Measurements from ENCODE around the gene KIRREL3. TPM values are rescaled to one million over a fixed set of nuclear protein-coding genes. Genes with fewer than 3 reads are reported as not detected.

Gene KIRREL3
- total and polyA plus RNA-seq, 2 experiments from 2014 or later: 16.1 to 35.6 TPM

- Histone ChIP-seq H3K4me2 (ENCODE audit: unreplicated experiment) (no peak overlapping the region), H3K4me1 (ENCODE audit: insufficient read depth) (peaks cover 45% of the 10 kb centered on the region), H3K9me2 (ENCODE audit: insufficient read depth) (no peaks in the 10 kb centered on the region), H4K20me1 (ENCODE audit: insufficient read depth) (no peaks in the 10 kb centered on the region), H3K9me3 (ENCODE audit: low read depth) (no peaks in the 10 kb centered on the region), H3K9ac (no peak overlapping the region), H3K79me2 (ENCODE audit: insufficient read depth) (0 out of 2 replicates have a peak, but pooled peaks cover 8% of the 10 kb centered on the region), H3K27me3 (replicated peaks; ENCODE audit: insufficient read depth) (no peaks in the 10 kb centered on the region), H2AFZ (no peak overlapping the region), H3K4me3 (no peak overlapping the region), H3F3A (ENCODE audit: insufficient read depth) (peaks cover 37% of the 10 kb centered on the region), H3K27ac (no peak overlapping the region), H3K36me3 (ENCODE audit: low read depth) (no peaks in the 10 kb centered on the region)
- in situ Hi-C loops (cut with MboI): no loop called here
- no peak for DNase-seq
- WGBS, 2 experiments (ENCODE audit: low coverage in 1 of 2, low lambda C conversion rate in 2 of 2, missing lambda C conversion rate in 2 of 2): 73 to 78% methylated on average over 11 to 12 of the region's 12 CpGs
- TF ChIP-seq EZH2phosphoT487 (IDR thresholded peaks at IDR 0.05; ENCODE audit: insufficient read depth, low read depth) (no peak), EZH2 (IDR thresholded peaks at IDR 0.05; ENCODE audit: insufficient read depth, poor library complexity, severe bottlenecking) (no peak)
Measured at GRCh38 chr11:126640186-126640585, 360.4 kb downstream of the KIRREL3 start.

GRCh38 chr11:126639692-126640091, 360.9 kb downstream of the KIRREL3 start:
- no peak overlapping the region for H3K9ac ChIP-seq
- 0 out of 2 replicates have a peak, but pooled peaks cover 8% of the 10 kb centered on the region for H3K79me2 ChIP-seq (ENCODE audit: insufficient read depth)
- no peaks in the 10 kb centered on the region for H4K20me1 ChIP-seq (ENCODE audit: insufficient read depth)
- H3K27me3 ChIP-seq (replicated peaks; ENCODE audit: insufficient read depth): no peaks in the 10 kb centered on the region
- H3K27ac ChIP-seq: no peak overlapping the region
- no peak overlapping the region for H2AFZ ChIP-seq
- 96 to 98% methylated on average over 3 of the region's 3 CpGs for WGBS, 2 experiments (ENCODE audit: low coverage in 1 of 2, low lambda C conversion rate in 2 of 2, missing lambda C conversion rate in 2 of 2)
- H3K4me2 ChIP-seq (ENCODE audit: unreplicated experiment): no peak overlapping the region
- H3K36me3 ChIP-seq (ENCODE audit: low read depth): no peaks in the 10 kb centered on the region
- H3K4me1 ChIP-seq (ENCODE audit: insufficient read depth): peaks cover 40% of the 10 kb centered on the region
- no peak for DNase-seq
- no peak overlapping the region for H3K4me3 ChIP-seq
- in situ Hi-C loops (cut with MboI): no loop called here
- peaks cover 37% of the 10 kb centered on the region for H3F3A ChIP-seq (ENCODE audit: insufficient read depth)
- H3K9me2 ChIP-seq (ENCODE audit: insufficient read depth): no peaks in the 10 kb centered on the region
- TF ChIP-seq EZH2 (IDR thresholded peaks at IDR 0.05; ENCODE audit: insufficient read depth, poor library complexity, severe bottlenecking): no peak
- no peak for TF ChIP-seq EZH2phosphoT487 (IDR thresholded peaks at IDR 0.05; ENCODE audit: insufficient read depth, low read depth)
- no peaks in the 10 kb centered on the region for H3K9me3 ChIP-seq (ENCODE audit: low read depth)

GRCh38 chr11:126638648-126639047, 361.9 kb downstream of the KIRREL3 start:
- in situ Hi-C loops (cut with MboI): no loop called here
- Histone ChIP-seq H3K27ac (peak overlapping the region; percentile 93), H3K4me1 (ENCODE audit: insufficient read depth) (peaks cover 39% of the 10 kb centered on the region), H3K9ac (peak overlapping the region; percentile 2; the same call in 1 of the 2 replicates), H3F3A (ENCODE audit: insufficient read depth) (peaks cover 37% of the 10 kb centered on the region), H4K20me1 (ENCODE audit: insufficient read depth) (no peaks in the 10 kb centered on the region), H3K9me2 (ENCODE audit: insufficient read depth) (no peaks in the 10 kb centered on the region), H3K79me2 (ENCODE audit: insufficient read depth) (0 out of 2 replicates have a peak, but pooled peaks cover 8% of the 10 kb centered on the region), H2AFZ (no peak overlapping the region), H3K4me3 (no peak overlapping the region), H3K4me2 (ENCODE audit: unreplicated experiment) (peak overlapping the region; percentile 38), H3K27me3 (replicated peaks; ENCODE audit: insufficient read depth) (no peaks in the 10 kb centered on the region), H3K9me3 (ENCODE audit: low read depth) (no peaks in the 10 kb centered on the region), H3K36me3 (ENCODE audit: low read depth) (no peaks in the 10 kb centered on the region)
- DNase-seq: peak; percentile 16
- TF ChIP-seq EZH2 (IDR thresholded peaks at IDR 0.05; ENCODE audit: insufficient read depth, poor library complexity, severe bottlenecking) (no peak), EZH2phosphoT487 (IDR thresholded peaks at IDR 0.05; ENCODE audit: insufficient read depth, low read depth) (no peak)
- WGBS, 2 experiments (ENCODE audit: low coverage in 1 of 2, low lambda C conversion rate in 2 of 2, missing lambda C conversion rate in 2 of 2): 76 to 84% methylated on average over 5 of the region's 5 CpGs

- TF ChIP-seq EZH2phosphoT487 (IDR thresholded peaks at IDR 0.05; ENCODE audit: insufficient read depth, low read depth) (no peak), EZH2 (IDR thresholded peaks at IDR 0.05; ENCODE audit: insufficient read depth, poor library complexity, severe bottlenecking) (no peak)
- Histone ChIP-seq H4K20me1 (ENCODE audit: insufficient read depth) (no peaks in the 10 kb centered on the region), H3K4me1 (ENCODE audit: insufficient read depth) (peaks cover 39% of the 10 kb centered on the region), H3K4me2 (ENCODE audit: unreplicated experiment) (peak overlapping the region; percentile 68), H3K9ac (peak overlapping the region; percentile 64), H3F3A (ENCODE audit: insufficient read depth) (peaks cover 37% of the 10 kb centered on the region), H3K27me3 (replicated peaks; ENCODE audit: insufficient read depth) (no peaks in the 10 kb centered on the region), H3K9me2 (ENCODE audit: insufficient read depth) (no peaks in the 10 kb centered on the region), H2AFZ (no peak overlapping the region), H3K79me2 (ENCODE audit: insufficient read depth) (0 out of 2 replicates have a peak, but pooled peaks cover 8% of the 10 kb centered on the region), H3K36me3 (ENCODE audit: low read depth) (no peaks in the 10 kb centered on the region), H3K4me3 (peak overlapping the region; percentile 40), H3K9me3 (ENCODE audit: low read depth) (no peaks in the 10 kb centered on the region), H3K27ac (peak overlapping the region; percentile 93)
- in situ Hi-C loops (cut with MboI): no loop called here
- 0 to 3% methylated on average over 2 of the region's 2 CpGs for WGBS, 2 experiments (ENCODE audit: low coverage in 1 of 2, low lambda C conversion rate in 2 of 2, missing lambda C conversion rate in 2 of 2)
- DNase-seq: peak; percentile 93
Measured at GRCh38 chr11:126637795-126638175, 362.8 kb downstream of the KIRREL3 start.
